ENCODE results near the gene LDLRAD4.

GRCh38 chr18:13587937-13588336 is 369.4 kb downstream of the LDLRAD4 start:
- no peak for TF ChIP-seq USF2 (IDR thresholded peaks at IDR 0.05; ENCODE audit: borderline replicate concordance, low read depth, low read length)
- no peak for TF ChIP-seq EZH2phosphoT487 (IDR thresholded peaks at IDR 0.05; ENCODE audit: borderline replicate concordance, low read depth)
- no peak for TF ChIP-seq TAF1 (IDR thresholded peaks at IDR 0.05; ENCODE audit: borderline replicate concordance, low read depth, low read length)
- TF ChIP-seq CTCF (IDR thresholded peaks at IDR 0.05), result no peak
- no peak for TF ChIP-seq FOSL2 (IDR thresholded peaks at IDR 0.05; ENCODE audit: borderline replicate concordance, low read depth)
- no peak for TF ChIP-seq MAX (IDR thresholded peaks at IDR 0.05; ENCODE audit: low read depth)
- no peak for TF ChIP-seq NRF1 (IDR thresholded peaks at IDR 0.05; ENCODE audit: low read depth, low read length)
- TF ChIP-seq POLR2AphosphoS5 (IDR thresholded peaks at IDR 0.05; ENCODE audit: low read depth, low read length), result no peak
- no peak for TF ChIP-seq SMC3 (IDR thresholded peaks at IDR 0.05; ENCODE audit: low read depth, low read length)
- TF ChIP-seq SIN3A (IDR thresholded peaks at IDR 0.05; ENCODE audit: borderline replicate concordance, low read depth, low read length), result no peak
- TF ChIP-seq MXI1 (IDR thresholded peaks at IDR 0.05; ENCODE audit: low read depth, low read length), result no peak
- TF ChIP-seq EP300 (IDR thresholded peaks at IDR 0.05; ENCODE audit: borderline replicate concordance in 1 of 2, low read depth in 1 of 2, low read length in 1 of 2), result no peak

Measured in SK-N-SH (cell line).